HT1080 (cell line): Measurements from ENCODE around the gene RBP7. TPM values are rescaled to one million over a fixed set of nuclear protein-coding genes. Genes with fewer than 3 reads are reported as not detected.

Source experiments
- DNase-seq: peaks from one replicate; pipeline ENCODE4 v3.0.0-alpha.2; 2015; ENCODE audit warnings: low read depth
- small RNA-seq: library from RNA; depleted of rRNA; stranded (forward); fragments of <200 nt; gene quantifications from one replicate; pipeline ENCODE3, GENCODE V24; 2014
- total RNA-seq: library from RNA; depleted of rRNA; stranded (reverse); fragments of >200 nt; shearing (Covaris generic); gene quantifications from 2 replicates; pipeline ENCODE4 v1.2.3, GENCODE V29; 2014; rRNA removed

The RBP7 gene
- total RNA-seq, 1 experiment from 2014 or later = not detected

- DNase-seq = peak; percentile 47
Measured at GRCh38 chr1:10064416-10065343, 67.7 kb downstream of the RBP7 start.

- DNase-seq = no peak
Measured at GRCh38 chr1:10065344-10065685, 68.3 kb downstream of the RBP7 start.

Small RNA genes lying within 50 kb of the gene (small RNA-seq; reads per million reads assigned to genes)
- gene MIR5697 = not detected

Other genes starting within 250 kb of the RBP7 start
- 68.9 and 72.2 TPM in 2 replicates for gene CLSTN1, start 173.3 kb upstream of the RBP7 start, total RNA-seq
- gene CTNNBIP1, start 87.0 kb upstream of the RBP7 start, total RNA-seq = 32.2 and 33.3 TPM in 2 replicates
- 22.4 and 24.2 TPM in 2 replicates for gene LZIC, start 53.8 kb upstream of the RBP7 start, total RNA-seq
- gene NMNAT1, start 53.8 kb upstream of the RBP7 start, total RNA-seq = 5.2 and 7.1 TPM in 2 replicates
- 19.3 and 20.8 TPM in 2 replicates for gene UBE4B, start 35.7 kb downstream of the RBP7 start, total RNA-seq
- gene KIF1B, start 213.3 kb downstream of the RBP7 start, total RNA-seq = 11.9 and 16.2 TPM in 2 replicates